Endothelial cell of umbilical vein (primary cell): ENCODE data around the gene ANKRD62. TPM values are rescaled to one million over a fixed set of nuclear protein-coding genes. Genes with fewer than 3 reads are reported as not detected.
A peak's percentile ranks its signal among the peaks of the same experiment; 100 is the strongest.
"Not testable (repeated sequence)": the region's sequence is repeated elsewhere in the genome, so short reads cannot be mapped to it uniquely, and the experiment has no call there.

Experiments
- BruUV-seq: library from RNA; stranded (reverse); fragments of 400-500 nt; replicated peaks from 2 replicates; lab custom pipeline; 2021; lab: Mats Ljungman, UMichigan
- CTCF ChIA-PET: fragments of 300-600, 350-600 bp; sonication (Branson Sonifier 250); formaldehyde crosslinking; loops from one replicate; lab custom pipeline; 2021; ENCODE audit warnings: antibody characterized with exemption, inconsistent platforms; lab: Charles Lee
- POLR2A ChIA-PET: fragments of 300-600, 350-600 bp; sonication (Branson Sonifier 250); formaldehyde crosslinking; loops from one replicate; lab custom pipeline; 2021; ENCODE audit warnings: antibody characterized with exemption, inconsistent platforms; lab: Charles Lee
- DNase-seq: peaks from one replicate; pipeline ENCODE4 v3.0.0-alpha.2; 2011; ENCODE audit warnings: low read depth, low spot score
- FAIRE-seq: peaks from 2 replicates; lab custom pipeline; 2011; peaks lifted over from hg19 to GRCh38; lab: Jason Lieb, UNC
- H2AFZ ChIP-seq: 2 replicates; pipeline ENCODE4 v1.6.0; 2012; ENCODE audit warnings: low read depth, low read length, control low read depth, inconsistent platforms
- H3K27ac ChIP-seq: 2 replicates; pipeline ENCODE4 v1.5.1; 2011; ENCODE audit warnings: low read depth, mild to moderate bottlenecking, control low read depth, low read length, moderate library complexity; ENCODE audit not compliant: insufficient read depth
- H3K27me3 ChIP-seq, 2 experiments: 2 replicates each; pipeline versions ENCODE4 v1.6.0 to v1.6.1; 2011; ENCODE audit warnings: low read length in 2 of 2, mixed read lengths in 1 of 2; ENCODE audit not compliant: control insufficient read depth in 2 of 2, insufficient read depth in 2 of 2
- H3K36me3 ChIP-seq, 2 experiments: 2 replicates in 1 of 2; 3 replicates in 1 of 2; pipeline ENCODE4 v1.5.1; 2011; ENCODE audit warnings: low read length in 2 of 2, mild to moderate bottlenecking in 1 of 2, moderate library complexity in 1 of 2; ENCODE audit not compliant: control insufficient read depth in 2 of 2, insufficient read depth in 2 of 2; ENCODE audit errors: extremely low read depth in 1 of 2
- H3K4me1 ChIP-seq: 3 replicates; pipeline ENCODE4 v1.5.1; 2011; ENCODE audit warnings: mild to moderate bottlenecking, low read length; ENCODE audit not compliant: control insufficient read depth, insufficient read depth; ENCODE audit errors: extremely low read depth
- H3K4me2 ChIP-seq: 2 replicates; pipeline ENCODE4 v1.6.1; 2011; ENCODE audit warnings: low read length, control low read depth, mixed read lengths; ENCODE audit not compliant: insufficient read depth
- H3K4me3 ChIP-seq, 3 experiments: fragments of 200-600 bp in 1 of 3; sonication (generic), shearing (Covaris generic) in 1 of 3; replicated peaks in 1 of 3; 2 replicates each; pipeline ENCODE4 v1.5.1; 2011 to 2016; ENCODE audit warnings: control low read depth in 3 of 3, low read length in 3 of 3, mild to moderate bottlenecking in 2 of 3, inconsistent platforms in 1 of 3, low read depth in 1 of 3, moderate library complexity in 1 of 3; ENCODE audit not compliant: insufficient read depth in 1 of 3
- H3K79me2 ChIP-seq: 2 replicates; pipeline ENCODE4 v1.6.0; 2012; ENCODE audit warnings: low read length, inconsistent platforms; ENCODE audit not compliant: control insufficient read depth, insufficient read depth
- H3K9ac ChIP-seq: replicated peaks from 2 replicates; pipeline ENCODE3; 2011; ENCODE audit warnings: low read length, control low read depth; ENCODE audit not compliant: insufficient read depth; ENCODE audit errors: extremely low read depth
- H3K9me1 ChIP-seq: replicated peaks from 3 replicates; pipeline ENCODE4 v1.6.0; 2011; ENCODE audit warnings: mild to moderate bottlenecking, low read length; ENCODE audit not compliant: control insufficient read depth, insufficient read depth; ENCODE audit errors: extremely low read depth
- H3K9me3 ChIP-seq: replicated peaks from 2 replicates; pipeline ENCODE4 v1.5.1; 2012; ENCODE audit warnings: low read length, inconsistent platforms; ENCODE audit not compliant: control insufficient read depth, insufficient read depth
- H4K20me1 ChIP-seq: replicated peaks from 2 replicates; pipeline ENCODE3; 2011; ENCODE audit warnings: mild to moderate bottlenecking, low read length; ENCODE audit not compliant: control insufficient read depth, insufficient read depth; ENCODE audit errors: extremely low read depth
- FOS ChIP-seq: IDR thresholded peaks from 2 replicates; pipeline ENCODE4 v1.6.1; 2011; ENCODE audit warnings: mild to moderate bottlenecking, low read length, moderate library complexity, borderline replicate concordance; ENCODE audit not compliant: insufficient read depth
- GATA2 ChIP-seq: IDR thresholded peaks from 2 replicates; pipeline ENCODE4 v1.7.0; 2011; ENCODE audit warnings: low read depth, mild to moderate bottlenecking, moderate library complexity, mixed read lengths, low read length; ENCODE audit not compliant: insufficient read length, insufficient read depth
- POLR2A ChIP-seq: IDR thresholded peaks from 2 replicates; pipeline ENCODE4 v1.6.1; 2012; ENCODE audit warnings: low read depth, mild to moderate bottlenecking, control low read depth, low read length
- POLR2AphosphoS5 ChIP-seq: IDR thresholded peaks from 2 replicates; pipeline ENCODE4 v1.6.1; 2012; ENCODE audit warnings: low read depth, mild to moderate bottlenecking, control low read depth, low read length, moderate library complexity; ENCODE audit not compliant: insufficient read depth
- dilution Hi-C: fragments of 300-500 bp; cut with MboI; formaldehyde crosslinking; loops from one replicate; pipeline ENCODE4 v1.15.0; 2019; ENCODE audit warnings: low sequenced_read_pairs; ENCODE audit not compliant: extremely low pct_ligation_motif_present
- intact Hi-C: fragments of 100-400 bp; cut with micrococcal nuclease; formaldehyde crosslinking; loops from one replicate; pipeline ENCODE4 v1.10.0; 2022
- polyA plus RNA-seq, 4 experiments: library from polyadenylated mRNA; depleted of rRNA in 3 of 4; stranded (reverse) in 3 of 4; unstranded in 1 of 4; fragments of >200 nt; gene quantifications; 2 replicates each; pipeline versions ENCODE4 v1.2.1 to v1.2.3, GENCODE V29; 2011 to 2012; ENCODE audit warnings: missing spikeins in 1 of 4
- total RNA-seq: library from RNA; stranded (reverse); gene quantifications from 2 replicates; pipeline ENCODE4 v1.2.3, GENCODE V29; 2021
- TF ChIP-seq, protein P1 (sequence below), 2 donors: IDR thresholded peaks; 1 replicate in 1 of 2; 2 replicates in 1 of 2; pipeline ENCODE4 v1.5.1; 2011; ENCODE audit warnings: low read length in 2 of 2, mild to moderate bottlenecking in 2 of 2, moderate library complexity in 2 of 2, control low read depth in 1 of 2, inconsistent platforms in 1 of 2, low read depth in 1 of 2; ENCODE audit not compliant: insufficient read depth in 1 of 2; ENCODE audit errors: extremely low read depth in 1 of 2

Gene ANKRD62
- total and polyA plus RNA-seq, 2 donors (not counting 3 experiments of a cell fraction or from before 2014, with no cell fraction given): not detected

- H3K27me3 ChIP-seq: peaks cover 6 to 13% of the 10 kb centered on the region in 2 experiments
- H3K9me3 ChIP-seq: no peaks in the 10 kb centered on the region
- CTCF ChIA-PET: interaction anchor here (1.1 to 1.7 kb wide), 3 partner anchors 38 to 127 kb away, joined by 3 to 8 read pairs (median 3); no protein-coding TSS in a partner anchor
- no peaks in the 10 kb centered on the region for H3K9me1 ChIP-seq
- H2AFZ ChIP-seq: no peak overlapping the region
- DNase-seq (peak; percentile 23), FAIRE-seq (no peak)
- intact Hi-C loops (loop anchor here (5.0 kb wide), 1 partner anchor 184 kb away; no protein-coding TSS in a partner anchor), dilution Hi-C loops (no loop called here)
- H3K79me2 ChIP-seq: no peaks in the 10 kb centered on the region
- BruUV-seq: no TSS peak
- no peak overlapping the region for H3K4me2 ChIP-seq
- H3K9ac ChIP-seq: no peak overlapping the region
- no peaks in the 10 kb centered on the region for H3K4me1 ChIP-seq
- TF ChIP-seq GATA2 (no peak), POLR2AphosphoS5 (no peak), POLR2A (no peak), FOS (no peak)
- TF ChIP-seq, protein P1, sequence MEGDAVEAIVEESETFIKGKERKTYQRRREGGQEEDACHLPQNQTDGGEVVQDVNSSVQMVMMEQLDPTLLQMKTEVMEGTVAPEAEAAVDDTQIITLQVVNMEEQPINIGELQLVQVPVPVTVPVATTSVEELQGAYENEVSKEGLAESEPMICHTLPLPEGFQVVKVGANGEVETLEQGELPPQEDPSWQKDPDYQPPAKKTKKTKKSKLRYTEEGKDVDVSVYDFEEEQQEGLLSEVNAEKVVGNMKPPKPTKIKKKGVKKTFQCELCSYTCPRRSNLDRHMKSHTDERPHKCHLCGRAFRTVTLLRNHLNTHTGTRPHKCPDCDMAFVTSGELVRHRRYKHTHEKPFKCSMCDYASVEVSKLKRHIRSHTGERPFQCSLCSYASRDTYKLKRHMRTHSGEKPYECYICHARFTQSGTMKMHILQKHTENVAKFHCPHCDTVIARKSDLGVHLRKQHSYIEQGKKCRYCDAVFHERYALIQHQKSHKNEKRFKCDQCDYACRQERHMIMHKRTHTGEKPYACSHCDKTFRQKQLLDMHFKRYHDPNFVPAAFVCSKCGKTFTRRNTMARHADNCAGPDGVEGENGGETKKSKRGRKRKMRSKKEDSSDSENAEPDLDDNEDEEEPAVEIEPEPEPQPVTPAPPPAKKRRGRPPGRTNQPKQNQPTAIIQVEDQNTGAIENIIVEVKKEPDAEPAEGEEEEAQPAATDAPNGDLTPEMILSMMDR (IDR thresholded peaks at IDR 0.05; ENCODE audit: extremely low read depth in 1 of 2, insufficient read depth in 1 of 2, low read depth in 1 of 2, low read length in 2 of 2): peak in 1 of 2 donors; percentile 45
- no peaks in the 10 kb centered on the region for H3K36me3 ChIP-seq
- no peak overlapping the region for H3K27ac ChIP-seq
- no peak overlapping the region for H3K4me3 ChIP-seq
- POLR2A ChIA-PET: no interaction called here
- H4K20me1 ChIP-seq: no peaks in the 10 kb centered on the region
Observed at GRCh38 chr18:12121175-12122042, 27.8 kb downstream of the ANKRD62 start.

- H3K4me2 ChIP-seq, H4K20me1 ChIP-seq, H3K9ac ChIP-seq, DNase-seq, POLR2A ChIA-PET, H3K9me1 ChIP-seq, H3K4me1 ChIP-seq, H3K4me3 ChIP-seq, dilution Hi-C loops, H3K9me3 ChIP-seq, H2AFZ ChIP-seq, BruUV-seq, H3K36me3 ChIP-seq, FAIRE-seq, H3K27ac ChIP-seq, H3K27me3 ChIP-seq, H3K79me2 ChIP-seq: not testable (repeated sequence)
- CTCF ChIA-PET: interaction anchor here (1.1 to 1.7 kb wide), 3 partner anchors 37 to 127 kb away, joined by 3 to 8 read pairs (median 3); no protein-coding TSS in a partner anchor
- intact Hi-C loops: loop anchor here (5.0 kb wide), 1 partner anchor 185 kb away; no protein-coding TSS in a partner anchor
Observed at GRCh38 chr18:12122043-12122389, 28.4 kb downstream of the ANKRD62 start.

GRCh38 chr18:12127647-12128046 is 34.0 kb downstream of the ANKRD62 start:
- H3K27me3 ChIP-seq, H3K9ac ChIP-seq, H3K4me3 ChIP-seq, BruUV-seq, intact Hi-C loops, H3K9me3 ChIP-seq, H3K4me2 ChIP-seq, H3K27ac ChIP-seq, FAIRE-seq, H3K4me1 ChIP-seq, DNase-seq, POLR2A ChIA-PET, CTCF ChIA-PET, H2AFZ ChIP-seq, dilution Hi-C loops, H3K9me1 ChIP-seq, H4K20me1 ChIP-seq, H3K79me2 ChIP-seq, H3K36me3 ChIP-seq: not testable (repeated sequence)
